RWPE1 (cell line): ENCODE measurements around the gene PHF23.

ENCODE experiments used
- CTCF ChIA-PET: fragments of 350-600 bp; sonication (Branson Sonifier 250); formaldehyde crosslinking; extraction: SDS; loops from one replicate; lab custom pipeline; 2021; lab: Yijun Ruan, JAX
- POLR2A ChIA-PET: fragments of 400-600 bp; formaldehyde crosslinking; extraction: SDS; loops from one replicate; lab custom pipeline; 2020; ENCODE audit warnings: antibody characterized with exemption; ENCODE audit not compliant: low non-redundant PET; lab: Yijun Ruan, JAX
- DNase-seq: peaks from one replicate; pipeline ENCODE4 v3.0.0; 2012; ENCODE audit warnings: low spot score
- H3K27ac ChIP-seq: fragments of 450-650 bp; 2 replicates; pipeline ENCODE4 v1.5.1; 2017
- TF ChIP-seq, protein P1 (sequence below): fragments of 450-650 bp; conservative IDR thresholded peaks from 2 replicates; pipeline ENCODE4 v1.5.1; 2017; ENCODE audit warnings: low read depth, mild to moderate bottlenecking

PHF23 gene

DNA sequence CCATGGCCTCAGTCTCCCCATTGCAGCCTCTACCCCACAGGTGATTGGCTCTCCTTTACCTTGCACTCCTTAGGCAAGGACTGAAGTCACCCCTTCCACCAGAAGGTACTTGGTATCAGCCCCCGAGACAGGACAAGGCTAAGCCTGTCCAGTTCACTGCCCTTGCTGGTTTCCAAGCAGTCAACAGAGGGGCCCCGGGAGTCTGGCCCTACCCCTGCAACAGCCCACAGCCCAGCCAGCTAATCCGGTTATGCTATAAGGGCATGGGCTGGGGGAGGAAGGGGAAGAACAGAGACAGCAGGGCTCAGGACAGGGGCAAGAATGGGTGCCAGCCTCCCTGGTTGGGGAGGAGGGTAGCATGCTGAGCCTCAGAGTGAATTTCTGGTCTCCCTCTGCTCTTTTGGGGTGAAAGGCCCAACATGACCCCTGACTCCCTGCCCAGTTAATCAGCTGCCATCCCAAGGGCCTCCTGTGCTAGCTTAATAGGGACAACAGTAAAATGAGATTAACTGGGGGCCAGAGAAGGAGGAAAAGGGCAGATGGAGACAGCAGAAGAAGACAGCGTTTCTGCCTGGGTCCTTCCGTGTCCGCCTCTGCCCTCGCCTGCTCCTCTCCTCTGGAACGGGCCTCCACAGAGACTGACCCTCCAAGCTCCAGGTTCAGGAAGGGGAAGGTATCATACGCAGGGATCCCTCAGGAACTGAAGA, 30.4 kb downstream of the PHF23 start:
- CTCF ChIA-PET = interaction anchor here (0.7 to 1.1 kb wide), 2 partner anchors 157 to 184 kb away, joined by 3 read pairs; no protein-coding TSS in a partner anchor
- POLR2A ChIA-PET = no interaction called here
- no peak overlapping the region for H3K27ac ChIP-seq
- TF ChIP-seq, protein P1, sequence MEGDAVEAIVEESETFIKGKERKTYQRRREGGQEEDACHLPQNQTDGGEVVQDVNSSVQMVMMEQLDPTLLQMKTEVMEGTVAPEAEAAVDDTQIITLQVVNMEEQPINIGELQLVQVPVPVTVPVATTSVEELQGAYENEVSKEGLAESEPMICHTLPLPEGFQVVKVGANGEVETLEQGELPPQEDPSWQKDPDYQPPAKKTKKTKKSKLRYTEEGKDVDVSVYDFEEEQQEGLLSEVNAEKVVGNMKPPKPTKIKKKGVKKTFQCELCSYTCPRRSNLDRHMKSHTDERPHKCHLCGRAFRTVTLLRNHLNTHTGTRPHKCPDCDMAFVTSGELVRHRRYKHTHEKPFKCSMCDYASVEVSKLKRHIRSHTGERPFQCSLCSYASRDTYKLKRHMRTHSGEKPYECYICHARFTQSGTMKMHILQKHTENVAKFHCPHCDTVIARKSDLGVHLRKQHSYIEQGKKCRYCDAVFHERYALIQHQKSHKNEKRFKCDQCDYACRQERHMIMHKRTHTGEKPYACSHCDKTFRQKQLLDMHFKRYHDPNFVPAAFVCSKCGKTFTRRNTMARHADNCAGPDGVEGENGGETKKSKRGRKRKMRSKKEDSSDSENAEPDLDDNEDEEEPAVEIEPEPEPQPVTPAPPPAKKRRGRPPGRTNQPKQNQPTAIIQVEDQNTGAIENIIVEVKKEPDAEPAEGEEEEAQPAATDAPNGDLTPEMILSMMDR = no peak
- DNase-seq = no peak

DNA sequence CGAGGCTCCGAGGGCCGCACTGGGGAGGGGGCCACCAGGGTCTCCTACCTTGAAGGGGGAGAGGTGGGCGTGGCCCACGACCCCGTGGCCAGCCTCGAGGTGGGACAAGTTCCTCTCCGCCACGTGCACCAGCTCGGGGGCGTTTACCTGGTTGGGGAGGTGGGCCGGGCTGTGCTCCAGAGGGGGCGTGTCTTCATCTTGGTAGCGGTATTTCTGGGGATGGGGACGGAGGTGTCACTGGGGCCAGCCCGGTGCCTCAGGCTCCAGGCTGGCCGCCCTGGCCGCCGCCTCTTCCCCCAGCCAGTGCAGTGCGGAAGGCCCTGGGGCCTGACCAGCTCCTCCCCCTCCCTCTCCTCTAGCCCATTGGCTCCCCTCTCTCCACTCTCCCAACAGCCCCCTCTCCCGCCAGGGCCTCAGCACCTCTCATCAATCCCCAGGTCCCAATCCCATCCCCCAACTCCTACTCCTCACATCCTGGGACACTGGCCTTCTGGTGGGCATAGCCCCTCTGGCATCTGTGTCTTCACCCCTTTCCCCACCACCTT, 31.2 kb downstream of the PHF23 start:
- H3K27ac ChIP-seq = no peak overlapping the region
- no peak for DNase-seq
- CTCF ChIA-PET = interaction anchor here (0.7 to 1.1 kb wide), 2 partner anchors 156 to 755 kb away, joined by 3 to 4 read pairs; no protein-coding TSS in a partner anchor
- TF ChIP-seq, protein P1 = no peak
- POLR2A ChIA-PET = no interaction called here

DNA sequence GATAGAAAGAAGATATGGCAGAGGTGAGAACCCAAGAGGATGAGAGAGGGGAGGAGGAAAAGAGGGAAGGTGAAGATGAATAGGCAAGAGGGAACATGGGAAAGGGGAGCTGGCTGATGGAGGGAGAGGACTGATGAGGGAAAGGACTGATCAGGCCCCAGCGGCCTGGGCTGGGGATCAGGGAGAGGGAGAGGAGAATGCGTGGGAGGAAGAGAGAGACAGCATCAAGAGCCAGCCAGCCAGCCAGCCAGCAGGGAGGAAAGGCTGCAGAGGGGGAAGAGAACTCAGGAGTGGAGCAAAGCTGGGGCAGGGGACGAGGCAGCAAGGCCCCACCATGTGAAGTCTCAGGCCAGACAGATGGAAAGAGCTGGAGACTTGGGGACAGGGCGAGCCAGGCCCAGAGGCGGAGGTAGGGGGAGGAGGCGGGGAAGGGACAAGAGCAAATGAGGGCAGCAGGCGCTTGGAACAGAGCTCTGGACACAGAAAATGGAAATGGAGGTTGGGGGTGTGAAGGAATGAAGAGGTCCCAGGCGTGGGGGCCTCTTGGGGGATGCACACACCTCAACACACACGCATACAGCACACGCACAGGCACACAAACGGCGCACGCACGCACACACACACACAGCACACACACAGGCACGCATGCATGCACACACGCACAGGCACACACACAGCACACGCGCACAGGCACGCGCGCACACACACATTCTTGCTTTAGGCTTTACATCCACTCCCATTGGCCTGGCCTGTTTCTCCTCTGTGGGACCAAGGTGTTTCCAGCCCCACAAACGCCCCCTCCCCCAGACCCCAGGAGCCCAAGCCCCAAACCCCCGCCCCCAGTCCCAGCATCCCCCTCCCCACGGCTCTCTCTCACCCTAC, 31.9 kb downstream of the PHF23 start:
- TF ChIP-seq, protein P1 = no peak
- ChIA-PET CTCF (interaction anchor here (0.7 to 0.8 kb wide), 2 partner anchors 15 to 754 kb away, joined by 3 to 4 read pairs; no protein-coding TSS in a partner anchor), POLR2A (no interaction called here)
- peak overlapping the region; percentile 11 for H3K27ac ChIP-seq
- no peak for DNase-seq

DNA sequence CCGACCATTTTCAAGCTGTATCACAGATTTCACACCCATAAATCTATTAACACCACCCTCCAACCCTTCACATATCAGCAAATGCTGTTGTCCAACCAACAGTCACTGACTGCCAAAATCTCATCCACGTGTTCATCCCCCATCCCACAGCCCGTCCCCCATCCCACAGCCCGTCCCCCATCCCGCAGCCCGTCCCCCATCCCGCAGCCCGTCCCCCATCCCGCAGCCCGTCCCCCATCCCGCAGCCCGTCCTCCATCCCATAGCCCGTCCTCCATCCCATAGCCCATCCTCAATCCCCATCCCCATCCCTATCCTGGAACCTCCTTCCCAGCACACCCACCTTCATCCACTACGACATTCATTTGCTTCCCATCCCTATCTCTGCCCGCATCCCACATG, 33.7 kb downstream of the PHF23 start:
- POLR2A ChIA-PET = no interaction called here
- H3K27ac ChIP-seq = peak overlapping the region; percentile 52
- DNase-seq = no peak
- TF ChIP-seq, protein P1 = no peak
- CTCF ChIA-PET = interaction anchor here (0.6 kb wide), 1 partner anchor 71 kb away, joined by 3 read pairs; no protein-coding TSS in a partner anchor

DNA sequence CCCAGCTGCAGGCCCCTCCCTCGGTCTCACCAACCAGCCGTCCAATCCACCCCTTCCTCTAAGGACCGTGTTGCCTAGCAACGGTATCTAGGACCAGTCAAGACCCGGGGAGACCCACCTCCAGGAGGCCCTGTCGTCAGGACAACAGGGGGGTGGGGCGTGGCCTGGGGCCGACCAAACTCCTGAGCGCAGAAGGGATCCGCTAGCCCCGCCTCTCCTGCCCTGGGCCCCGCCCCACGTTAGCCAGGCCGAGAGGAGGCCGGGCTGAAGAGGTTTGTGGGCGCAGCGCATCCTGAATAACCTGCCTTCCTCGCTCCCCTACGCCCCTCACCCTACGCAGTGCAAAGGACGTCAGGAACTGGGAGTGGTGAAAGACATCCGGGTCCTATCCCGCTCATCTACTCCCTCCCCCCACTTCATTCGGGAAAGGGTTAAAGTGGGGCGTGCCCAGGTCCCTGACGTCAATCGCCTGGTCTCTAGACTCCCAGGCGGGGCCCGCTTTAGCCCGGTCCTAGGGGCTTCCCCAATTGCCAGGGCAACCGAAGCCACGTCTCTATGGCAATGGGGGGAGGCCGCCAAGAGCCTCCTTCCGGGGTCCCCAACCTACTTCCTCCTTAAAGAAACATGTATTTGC, 34.3 kb downstream of the PHF23 start:
- peak overlapping the region; percentile 52 for H3K27ac ChIP-seq
- ChIA-PET POLR2A (no interaction called here), CTCF (no interaction called here)
- TF ChIP-seq, protein P1 = no peak
- peak; percentile 42 for DNase-seq
